GM18907 (cell line): ENCODE data around the gene SLC34A3.
"Not testable (repeated sequence)": the region's sequence is repeated elsewhere in the genome, so short reads cannot be mapped to it uniquely, and the experiment has no call there.

Source experiments
- ATAC-seq: cut with Tn5 transposase; IDR thresholded peaks from one replicate; pipeline ENCODE4 v1.9.1; 2021; ENCODE audit warnings: mild to moderate bottlenecking, moderate library complexity; ENCODE audit not compliant: unreplicated experiment

SLC34A3 gene

GRCh38 chr9:137241490-137242268 is 11.0 kb downstream of the SLC34A3 start:
- ATAC-seq = peak; percentile 3

GRCh38 chr9:137242269-137243203 is 11.8 kb downstream of the SLC34A3 start:
- ATAC-seq = no peak

GRCh38 chr9:137243266-137243625 is 12.5 kb downstream of the SLC34A3 start:
- ATAC-seq = not testable (repeated sequence)

- ATAC-seq = no peak
These were observed 13.2 kb downstream of the SLC34A3 start for GRCh38 chr9:137243626-137244485.

- no peak for ATAC-seq
These were observed 14.1 kb downstream of the SLC34A3 start for GRCh38 chr9:137244486-137245449.

GRCh38 chr9:137245450-137246421 is 15.0 kb downstream of the SLC34A3 start:
- no peak for ATAC-seq

GRCh38 chr9:137247135-137247915 is 16.6 kb downstream of the SLC34A3 start:
- no peak for ATAC-seq

GRCh38 chr9:137247916-137248175 is 17.1 kb downstream of the SLC34A3 start:
- no peak for ATAC-seq

- ATAC-seq = no peak
These were observed 19.9 kb downstream of the SLC34A3 start for GRCh38 chr9:137250329-137251193.

GRCh38 chr9:137251194-137251461 is 20.4 kb downstream of the SLC34A3 start, which contains the start of gene STPG3:
Gene STPG3 (plus strand): TSS chr9:137251286. CDS start chr9:137251287, 1 bp downstream.
- ATAC-seq = no peak

- no peak for ATAC-seq
These were observed 21.0 kb downstream of the SLC34A3 start for GRCh38 chr9:137251490-137252268.

GRCh38 chr9:137252555-137253506 is 22.1 kb downstream of the SLC34A3 start:
- ATAC-seq = no peak

- no peak for ATAC-seq
These were observed 23.3 kb downstream of the SLC34A3 start for GRCh38 chr9:137253717-137254623.
